Neural cell (in vitro differentiated cells): ENCODE results near the gene PDE1C.

Source experiments
- EZH2 ChIP-seq: fragments of 200-600, 300-800 bp; shearing (Covaris generic), sonication (generic); IDR thresholded peaks from 2 replicates; pipeline ENCODE4 v1.6.1; 2014; ENCODE audit warnings: antibody characterized with exemption, low read length, borderline replicate concordance, mild to moderate bottlenecking; ENCODE audit not compliant: insufficient read depth, poor library complexity, severe bottlenecking
- TAF1 ChIP-seq: IDR thresholded peaks from 2 replicates; pipeline ENCODE4 v1.6.1; 2012; ENCODE audit warnings: low read depth

GRCh38 chr7:31741852-31742251, 328.4 kb downstream of the PDE1C start:
- TF ChIP-seq EZH2, result no peak
- TF ChIP-seq TAF1, result no peak
